ENCODE measurements around the gene PPOX. TPM values are rescaled to one million over a fixed set of nuclear protein-coding genes. Genes with fewer than 3 reads are reported as not detected.

The PPOX gene
- total RNA-seq, 1 donor from 2014 or later: 28.3 TPM

DNA sequence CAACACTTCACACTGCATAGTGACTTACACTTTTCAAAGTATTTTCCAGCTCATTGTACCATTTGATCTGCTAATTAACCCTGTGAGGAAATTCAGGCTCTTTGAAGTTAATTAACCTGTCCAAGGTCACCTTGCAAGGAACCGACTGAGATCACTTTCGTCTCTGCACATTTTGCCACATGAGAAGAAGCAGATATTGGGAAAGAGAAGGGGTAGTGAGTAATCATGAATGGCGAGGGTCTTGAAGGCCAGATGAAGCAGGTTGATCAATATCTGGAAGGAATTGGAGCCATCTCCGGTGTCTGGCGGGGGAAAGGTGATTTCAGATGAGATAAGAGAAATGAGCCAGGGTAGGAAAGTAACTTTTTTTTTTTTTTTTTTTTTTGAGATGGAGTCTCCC lies 53.8 kb downstream of the PPOX start:
- TF ChIP-seq, protein P1, sequence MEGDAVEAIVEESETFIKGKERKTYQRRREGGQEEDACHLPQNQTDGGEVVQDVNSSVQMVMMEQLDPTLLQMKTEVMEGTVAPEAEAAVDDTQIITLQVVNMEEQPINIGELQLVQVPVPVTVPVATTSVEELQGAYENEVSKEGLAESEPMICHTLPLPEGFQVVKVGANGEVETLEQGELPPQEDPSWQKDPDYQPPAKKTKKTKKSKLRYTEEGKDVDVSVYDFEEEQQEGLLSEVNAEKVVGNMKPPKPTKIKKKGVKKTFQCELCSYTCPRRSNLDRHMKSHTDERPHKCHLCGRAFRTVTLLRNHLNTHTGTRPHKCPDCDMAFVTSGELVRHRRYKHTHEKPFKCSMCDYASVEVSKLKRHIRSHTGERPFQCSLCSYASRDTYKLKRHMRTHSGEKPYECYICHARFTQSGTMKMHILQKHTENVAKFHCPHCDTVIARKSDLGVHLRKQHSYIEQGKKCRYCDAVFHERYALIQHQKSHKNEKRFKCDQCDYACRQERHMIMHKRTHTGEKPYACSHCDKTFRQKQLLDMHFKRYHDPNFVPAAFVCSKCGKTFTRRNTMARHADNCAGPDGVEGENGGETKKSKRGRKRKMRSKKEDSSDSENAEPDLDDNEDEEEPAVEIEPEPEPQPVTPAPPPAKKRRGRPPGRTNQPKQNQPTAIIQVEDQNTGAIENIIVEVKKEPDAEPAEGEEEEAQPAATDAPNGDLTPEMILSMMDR (IDR thresholded peaks at IDR 0.05; ENCODE audit: insufficient read depth, low read length, poor library complexity, severe bottlenecking): no peak
- DNase-seq (ENCODE audit: low read depth): no peak

More for the DNA sequence above, 53.8 kb downstream of the PPOX start:
- Histone ChIP-seq H3K27me3 (ENCODE audit: control insufficient read depth, insufficient read depth, low read length) (no peaks in the 10 kb centered on the region), H3K4me3 (ENCODE audit: low read depth, low read length) (no peak overlapping the region), H3K36me3 (ENCODE audit: control insufficient read depth, insufficient read depth, low read length) (no peaks in the 10 kb centered on the region)

Other genes starting within 250 kb of the PPOX start
- gene ITLN2, start 211.6 kb upstream of the PPOX start, total RNA-seq: not detected in 2 replicates
- 81.7 and 87.0 TPM in 2 replicates for gene F11R, start 145.3 kb upstream of the PPOX start, total RNA-seq
- 112 and 116 TPM in 2 replicates for gene TSTD1, start 127.5 kb upstream of the PPOX start, total RNA-seq
- 45.9 and 55.7 TPM in 2 replicates for gene USF1, start 120.4 kb upstream of the PPOX start, total RNA-seq
- 0.07 and 0.42 TPM in 2 replicates for gene ARHGAP30, start 96.5 kb upstream of the PPOX start, total RNA-seq
- gene NECTIN4, start 76.9 kb upstream of the PPOX start, total RNA-seq: 13.1 and 13.6 TPM in 2 replicates
- 2.9 and 3.1 TPM in 2 replicates for gene KLHDC9, start 68.1 kb upstream of the PPOX start, total RNA-seq
- gene PFDN2, start 48.4 kb upstream of the PPOX start, total RNA-seq: 98.4 and 132 TPM in 2 replicates
- gene NIT1, start 48.3 kb upstream of the PPOX start, total RNA-seq: 28.7 and 35.8 TPM in 2 replicates
- 29.3 and 42.1 TPM in 2 replicates for gene DEDD, start 33.8 kb upstream of the PPOX start, total RNA-seq
- gene UFC1, start 12.4 kb upstream of the PPOX start, total RNA-seq: 59.6 and 85.0 TPM in 2 replicates
- gene USP21, start 6.9 kb upstream of the PPOX start, total RNA-seq: 10.5 and 12.6 TPM in 2 replicates
- 39.4 and 45.7 TPM in 2 replicates for gene B4GALT3, start 11.1 kb downstream of the PPOX start, total RNA-seq
- 0.21 and 0.33 TPM in 2 replicates for gene ADAMTS4, start 32.6 kb downstream of the PPOX start, total RNA-seq
- gene NDUFS2, start 35.9 kb downstream of the PPOX start, total RNA-seq: 92.4 and 96.9 TPM in 2 replicates
- not detected in 2 replicates for gene FCER1G, start 48.9 kb downstream of the PPOX start, total RNA-seq
- not detected in 2 replicates for gene APOA2, start 57.2 kb downstream of the PPOX start, total RNA-seq
- gene TOMM40L, start 59.6 kb downstream of the PPOX start, total RNA-seq: 6.2 and 8.0 TPM in 2 replicates
- not detected in 2 replicates for gene NR1I3, start 71.8 kb downstream of the PPOX start, total RNA-seq
- gene PCP4L1, start 92.3 kb downstream of the PPOX start, total RNA-seq: not detected in 2 replicates
- gene MPZ, start 143.5 kb downstream of the PPOX start, total RNA-seq: 0.14 and 0.54 TPM in 2 replicates
- gene SDHC, start 148.0 kb downstream of the PPOX start, total RNA-seq: 42.8 and 47.0 TPM in 2 replicates
- gene CFAP126, start 201.4 kb downstream of the PPOX start, total RNA-seq: not detected in 2 replicates